H9 (cell line): Measurements from ENCODE around the gene PMAIP1. TPM values are rescaled to one million over a fixed set of nuclear protein-coding genes. Genes with fewer than 3 reads are reported as not detected.

ENCODE experiments used
- DNase-seq: peaks from one replicate; pipeline ENCODE4 v3.0.0-alpha.2; 2017
- H2AFZ ChIP-seq: one replicate; pipeline ENCODE4 v1.6.1; 2013; ENCODE audit warnings: mild to moderate bottlenecking, low read length, control low read depth, moderate library complexity
- H2AK5ac ChIP-seq: 2 replicates; pipeline ENCODE4 v1.6.1; 2013; ENCODE audit warnings: low read length, control low read depth, mixed read lengths; ENCODE audit not compliant: insufficient read length
- H2BK120ac ChIP-seq: one replicate; pipeline ENCODE4 v1.6.1; 2013; ENCODE audit warnings: low read depth, mild to moderate bottlenecking, low read length, control low read depth, inconsistent platforms; ENCODE audit not compliant: poor library complexity, severe bottlenecking
- H2BK12ac ChIP-seq: 2 replicates; pipeline ENCODE4 v1.6.1; 2013; ENCODE audit warnings: low read length, control low read depth, mixed read lengths, low read depth; ENCODE audit not compliant: insufficient read length
- H2BK15ac ChIP-seq: 2 replicates; pipeline ENCODE4 v1.6.1; 2013; ENCODE audit warnings: low read depth, low read length, control low read depth
- H2BK20ac ChIP-seq: one replicate; pipeline ENCODE4 v1.6.1; 2013; ENCODE audit warnings: low read depth, mild to moderate bottlenecking, low read length, control low read depth, inconsistent platforms; ENCODE audit not compliant: poor library complexity, severe bottlenecking
- H2BK5ac ChIP-seq: 2 replicates; pipeline ENCODE4 v1.6.1; 2013; ENCODE audit warnings: low read length, control low read depth, mixed read lengths; ENCODE audit not compliant: insufficient read length
- H3K14ac ChIP-seq: 2 replicates; pipeline ENCODE4 v1.6.1; 2013; ENCODE audit warnings: low read length, control low read depth; ENCODE audit not compliant: insufficient read depth
- H3K18ac ChIP-seq: 2 replicates; pipeline ENCODE4 v1.6.1; 2013; ENCODE audit warnings: low read depth, mild to moderate bottlenecking, mixed read lengths, low read length, control low read depth; ENCODE audit not compliant: insufficient read length
- H3K23ac ChIP-seq: 2 replicates; pipeline ENCODE4 v1.6.1; 2013; ENCODE audit warnings: low read length, control low read depth, mixed read lengths, low read depth; ENCODE audit not compliant: insufficient read length
- H3K23me2 ChIP-seq: 2 replicates; pipeline ENCODE4 v1.6.1; 2013; ENCODE audit warnings: low read depth, mild to moderate bottlenecking, mixed read lengths, low read length, control low read depth; ENCODE audit not compliant: insufficient read length, poor library complexity, severe bottlenecking
- H3K27ac ChIP-seq: 2 replicates; pipeline ENCODE4 v1.5.1; 2013; ENCODE audit warnings: low read length, control low read depth, mixed read lengths, low read depth; ENCODE audit not compliant: insufficient read length
- H3K27me3 ChIP-seq: 2 replicates; pipeline ENCODE4 v1.6.1; 2013; ENCODE audit warnings: low read length, control low read depth, inconsistent platforms; ENCODE audit not compliant: insufficient read depth
- H3K4ac ChIP-seq: 2 replicates; pipeline ENCODE4 v1.6.1; 2013; ENCODE audit warnings: low read depth, mild to moderate bottlenecking, control low read depth, inconsistent platforms, low read length, moderate library complexity
- H3K4me1 ChIP-seq: 2 replicates; pipeline ENCODE4 v1.6.1; 2013; ENCODE audit warnings: low read length, control low read depth, inconsistent platforms; ENCODE audit not compliant: insufficient read depth
- H3K4me2 ChIP-seq: 2 replicates; pipeline ENCODE4 v1.6.1; 2013; ENCODE audit warnings: low read length, control low read depth, mixed read lengths; ENCODE audit not compliant: insufficient read length, insufficient read depth
- H3K56ac ChIP-seq: 2 replicates; pipeline ENCODE4 v1.6.1; 2013; ENCODE audit warnings: low read depth, mild to moderate bottlenecking, mixed read lengths, low read length, control low read depth; ENCODE audit not compliant: insufficient read length
- H3K79me1 ChIP-seq: 2 replicates; pipeline ENCODE4 v1.6.1; 2013; ENCODE audit warnings: low read depth, mild to moderate bottlenecking, moderate library complexity, low read length, control low read depth, inconsistent platforms; ENCODE audit not compliant: insufficient read depth, poor library complexity, severe bottlenecking
- H3K79me2 ChIP-seq: 2 replicates; pipeline ENCODE4 v1.6.1; 2013; ENCODE audit warnings: low read length, control low read depth, inconsistent platforms; ENCODE audit not compliant: insufficient read depth
- H3K9ac ChIP-seq: 2 replicates; pipeline ENCODE4 v1.6.1; 2013; ENCODE audit warnings: low read length, control low read depth, mixed read lengths; ENCODE audit not compliant: insufficient read length; ENCODE audit errors: extremely low read depth
- H3K9me3 ChIP-seq: one replicate; pipeline ENCODE4 v1.6.1; 2013; ENCODE audit warnings: low read depth, low read length, inconsistent platforms; ENCODE audit not compliant: control insufficient read depth
- H3T11ph ChIP-seq: one replicate; pipeline ENCODE4 v1.6.1; 2013; ENCODE audit warnings: mild to moderate bottlenecking, low read length, control low read depth, inconsistent platforms
- H4K20me1 ChIP-seq: one replicate; pipeline ENCODE4 v1.6.1; 2013; ENCODE audit not compliant: control insufficient read depth, insufficient read length, insufficient read depth
- H4K5ac ChIP-seq: 2 replicates; pipeline ENCODE4 v1.6.1; 2013; ENCODE audit warnings: low read depth, mild to moderate bottlenecking, mixed read lengths, low read length, control low read depth; ENCODE audit not compliant: insufficient read length
- H4K8ac ChIP-seq: replicated peaks from 2 replicates; pipeline ENCODE4 v1.6.1; 2013; ENCODE audit warnings: low read length, control low read depth, mixed read lengths, low read depth; ENCODE audit not compliant: insufficient read length
- H4K91ac ChIP-seq: 2 replicates; pipeline ENCODE4 v1.6.1; 2013; ENCODE audit warnings: low read depth, mild to moderate bottlenecking, moderate library complexity, mixed read lengths, low read length, control low read depth; ENCODE audit not compliant: insufficient read length
- H3K27ac Mint-ChIP-seq, 3 experiments: 2 replicates in 2 of 3; 3 replicates in 1 of 3; pipeline ENCODE4 v1.8.0; 2020 to 2021; ENCODE audit warnings: mixed read lengths in 3 of 3, mild to moderate bottlenecking in 1 of 3, moderate library complexity in 1 of 3
- H3K27me3 Mint-ChIP-seq: 2 replicates; pipeline ENCODE4 v1.8.0; 2021; ENCODE audit warnings: low read depth, mild to moderate bottlenecking, moderate library complexity, mixed read lengths
- H3K36me3 Mint-ChIP-seq, 3 experiments: 2 replicates in 2 of 3; 3 replicates in 1 of 3; pipeline ENCODE4 v1.8.0; 2020 to 2021; ENCODE audit warnings: low read depth in 3 of 3, mixed read lengths in 3 of 3; ENCODE audit not compliant: insufficient read depth in 1 of 3
- H3K4me1 Mint-ChIP-seq, 2 experiments: 2 replicates each; pipeline ENCODE4 v1.8.0; 2020; ENCODE audit warnings: mixed read lengths in 2 of 2
- H3K4me3 Mint-ChIP-seq, 2 experiments: 2 replicates in 1 of 2; 3 replicates in 1 of 2; pipeline ENCODE4 v1.8.0; 2020 to 2021; ENCODE audit warnings: mild to moderate bottlenecking in 2 of 2, mixed read lengths in 2 of 2, moderate library complexity in 1 of 2
- H3K9me3 Mint-ChIP-seq, 2 experiments: 2 replicates in 1 of 2; 3 replicates in 1 of 2; pipeline ENCODE4 v1.8.0; 2020; ENCODE audit warnings: mild to moderate bottlenecking in 2 of 2, mixed read lengths in 2 of 2, moderate library complexity in 1 of 2
- CTCF ChIP-seq: fragments of 200-600 bp; sonication (generic); conservative IDR thresholded peaks from 3 replicates; pipeline ENCODE4 v1.8.0; 2021; ENCODE audit warnings: antibody characterized with exemption, mild to moderate bottlenecking
- WGBS: extraction: QIAGEN DNeasy Blood & Tissue Kit; methylation state at CpG from one replicate; pipeline ENCODE4 v1.1.7; 2013; ENCODE audit warnings: missing lambda C conversion rate, low lambda C conversion rate, mixed read lengths; ENCODE audit not compliant: insufficient read length; ENCODE audit errors: extremely low coverage; 5-methylcytosine and 5-hydroxymethylcytosine counted together
- total RNA-seq: library from RNA; stranded (reverse); gene quantifications from 2 replicates; pipeline ENCODE4 v1.2.1, GENCODE V29; 2021

Gene PMAIP1
- total RNA-seq, 1 experiment from 2014 or later = 152 TPM

- no peak overlapping the region for H2BK5ac ChIP-seq
- no peaks in the 10 kb centered on the region for H3K9me3 Mint-ChIP-seq
- peaks cover 30 to 33% of the 10 kb centered on the region in 2 experiments for H3K4me1 Mint-ChIP-seq
- TF ChIP-seq CTCF = no peak
- H3K9me3 ChIP-seq = no peaks in the 10 kb centered on the region
- H4K5ac ChIP-seq = no peak overlapping the region
- no peak overlapping the region for H2BK15ac ChIP-seq
- H3T11ph ChIP-seq = no peak overlapping the region
- DNase-seq = no peak
- no peak overlapping the region for H3K4me2 ChIP-seq
- no peak overlapping the region for H3K18ac ChIP-seq
- no peak overlapping the region for H2BK20ac ChIP-seq
- no peak overlapping the region for H4K91ac ChIP-seq
- H3K27ac Mint-ChIP-seq = no peak overlapping the region; a peak in 1 of 7 replicates
- no peaks in the 10 kb centered on the region for H4K20me1 ChIP-seq
- no peak overlapping the region for H3K23ac ChIP-seq
- no CpG with 5 or more reads among the region's 7 CpGs for WGBS
- no peak overlapping the region for H3K4ac ChIP-seq
- no peak overlapping the region for H3K4me3 Mint-ChIP-seq
- H3K9ac ChIP-seq = no peak overlapping the region
- no peaks in the 10 kb centered on the region; the same call in 1 of the 2 replicates for H3K27me3 Mint-ChIP-seq
- H2AK5ac ChIP-seq = peak overlapping the region; percentile 83
- H4K8ac ChIP-seq = no peak overlapping the region
- peak overlapping the region; percentile 45 for H2BK12ac ChIP-seq
- no peaks in the 10 kb centered on the region for H3K79me1 ChIP-seq
- no peak overlapping the region for H3K27ac ChIP-seq
- no peaks in the 10 kb centered on the region for H3K23me2 ChIP-seq
- no peaks in the 10 kb centered on the region for H3K36me3 Mint-ChIP-seq
- no peak overlapping the region for H3K56ac ChIP-seq
- H3K79me2 ChIP-seq = no peaks in the 10 kb centered on the region
- H3K14ac ChIP-seq = no peak overlapping the region
- no peak overlapping the region for H2AFZ ChIP-seq
- peaks cover 6% of the 10 kb centered on the region; the same call in 1 of the 2 replicates for H3K4me1 ChIP-seq
- no peak overlapping the region for H2BK120ac ChIP-seq
- no peaks in the 10 kb centered on the region for H3K27me3 ChIP-seq
Measured at GRCh38 chr18:59874166-59874565, 25.6 kb upstream of the PMAIP1 start.
